Calu3 (cell line): ENCODE measurements around the gene CACNA2D3. TPM values are rescaled to one million over a fixed set of nuclear protein-coding genes. Genes with fewer than 3 reads are reported as not detected.

Experiments used
- BruUV-seq: library from RNA; stranded (reverse); fragments of 400-500 nt; replicated peaks from 2 replicates; lab custom pipeline; 2021; lab: Mats Ljungman, UMichigan
- CTCF ChIA-PET: fragments of 300-600 bp; sonication (Branson Sonifier 250); formaldehyde crosslinking; loops from one replicate; lab custom pipeline; 2022; ENCODE audit warnings: antibody characterized with exemption; lab: Charles Lee
- DNase-seq: peaks from one replicate; pipeline ENCODE4 v3.0.0; 2022
- H3K27ac Mint-ChIP-seq: one replicate; pipeline ENCODE4 v1.8.0; 2022; ENCODE audit warnings: mixed read lengths; ENCODE audit not compliant: unreplicated experiment
- H3K27me3 Mint-ChIP-seq: one replicate; pipeline ENCODE4 v1.8.0; 2022; ENCODE audit warnings: mixed read lengths; ENCODE audit not compliant: unreplicated experiment
- H3K36me3 Mint-ChIP-seq: one replicate; pipeline ENCODE4 v1.8.0; 2022; ENCODE audit warnings: mild to moderate bottlenecking, moderate library complexity, mixed read lengths; ENCODE audit not compliant: insufficient read depth, unreplicated experiment
- H3K4me1 Mint-ChIP-seq: one replicate; pipeline ENCODE4 v1.8.0; 2022; ENCODE audit warnings: mild to moderate bottlenecking, low read depth, mixed read lengths; ENCODE audit not compliant: unreplicated experiment
- H3K4me3 Mint-ChIP-seq: one replicate; pipeline ENCODE4 v1.8.0; 2022; ENCODE audit warnings: mild to moderate bottlenecking, low read depth, moderate library complexity, mixed read lengths; ENCODE audit not compliant: unreplicated experiment
- H3K9me3 Mint-ChIP-seq: one replicate; pipeline ENCODE4 v1.8.0; 2022; ENCODE audit warnings: low read depth, mixed read lengths; ENCODE audit not compliant: unreplicated experiment
- intact Hi-C: fragments of 100-400 bp; cut with micrococcal nuclease; formaldehyde crosslinking; loops from one replicate; pipeline ENCODE4 v1.10.0; 2022; ENCODE audit not compliant: unreplicated experiment
- total RNA-seq: library from RNA; stranded (reverse); gene quantifications from 2 replicates; pipeline ENCODE4 v1.2.3, GENCODE V29; 2022
- TF ChIP-seq, protein P1 (sequence below): fragments of 200-600 bp; IDR thresholded peaks from one replicate; pipeline ENCODE4 v1.8.0; 2022; ENCODE audit warnings: antibody characterized with exemption; ENCODE audit not compliant: unreplicated experiment

CACNA2D3 gene
- total RNA-seq, 1 experiment from 2014 or later, result not detected

- H3K4me1 Mint-ChIP-seq, result no peaks in the 10 kb centered on the region
- DNase-seq, result no peak
- no peak overlapping the region for H3K27ac Mint-ChIP-seq
- TF ChIP-seq, protein P1, sequence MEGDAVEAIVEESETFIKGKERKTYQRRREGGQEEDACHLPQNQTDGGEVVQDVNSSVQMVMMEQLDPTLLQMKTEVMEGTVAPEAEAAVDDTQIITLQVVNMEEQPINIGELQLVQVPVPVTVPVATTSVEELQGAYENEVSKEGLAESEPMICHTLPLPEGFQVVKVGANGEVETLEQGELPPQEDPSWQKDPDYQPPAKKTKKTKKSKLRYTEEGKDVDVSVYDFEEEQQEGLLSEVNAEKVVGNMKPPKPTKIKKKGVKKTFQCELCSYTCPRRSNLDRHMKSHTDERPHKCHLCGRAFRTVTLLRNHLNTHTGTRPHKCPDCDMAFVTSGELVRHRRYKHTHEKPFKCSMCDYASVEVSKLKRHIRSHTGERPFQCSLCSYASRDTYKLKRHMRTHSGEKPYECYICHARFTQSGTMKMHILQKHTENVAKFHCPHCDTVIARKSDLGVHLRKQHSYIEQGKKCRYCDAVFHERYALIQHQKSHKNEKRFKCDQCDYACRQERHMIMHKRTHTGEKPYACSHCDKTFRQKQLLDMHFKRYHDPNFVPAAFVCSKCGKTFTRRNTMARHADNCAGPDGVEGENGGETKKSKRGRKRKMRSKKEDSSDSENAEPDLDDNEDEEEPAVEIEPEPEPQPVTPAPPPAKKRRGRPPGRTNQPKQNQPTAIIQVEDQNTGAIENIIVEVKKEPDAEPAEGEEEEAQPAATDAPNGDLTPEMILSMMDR, result no peak
- H3K27me3 Mint-ChIP-seq, result no peaks in the 10 kb centered on the region
- intact Hi-C loops, result no loop called here
- H3K9me3 Mint-ChIP-seq, result peaks cover 3% of the 10 kb centered on the region
- no peaks in the 10 kb centered on the region for H3K36me3 Mint-ChIP-seq
- CTCF ChIA-PET, result no interaction called here
- no TSS peak for BruUV-seq
- H3K4me3 Mint-ChIP-seq, result no peak overlapping the region
Measured at GRCh38 chr3:54983266-54984099, 861.1 kb downstream of the CACNA2D3 start.

DNA sequence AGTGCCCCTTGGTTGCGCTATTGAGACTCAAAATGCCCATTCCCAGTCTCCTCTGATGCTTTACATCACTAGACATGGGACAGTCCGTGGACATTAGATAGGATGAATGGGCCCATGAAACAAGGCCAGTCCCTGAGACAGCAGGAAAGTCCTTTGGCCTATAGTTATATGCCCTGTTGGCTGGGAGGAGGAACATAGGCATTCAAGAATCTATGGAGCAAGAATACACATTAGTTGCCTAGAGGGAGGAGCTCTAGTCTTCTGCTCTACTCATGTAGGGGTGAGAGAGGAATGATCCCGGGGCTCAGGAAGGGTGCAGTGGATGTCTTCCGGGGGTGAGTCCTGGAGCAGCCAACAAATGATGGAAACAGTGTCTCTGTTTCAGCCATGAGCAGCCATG, 863.5 kb downstream of the CACNA2D3 start:
- Mint-ChIP-seq H3K9me3 (peaks cover 3% of the 10 kb centered on the region), H3K27ac (no peak overlapping the region), H3K4me3 (no peak overlapping the region), H3K27me3 (no peaks in the 10 kb centered on the region), H3K4me1 (no peaks in the 10 kb centered on the region), H3K36me3 (no peaks in the 10 kb centered on the region)
- intact Hi-C loops, result no loop called here
- BruUV-seq, result no TSS peak
- TF ChIP-seq, protein P1, result no peak
- CTCF ChIA-PET, result no interaction called here
- DNase-seq, result no peak

- no TSS peak for BruUV-seq
- intact Hi-C loops, result no loop called here
- Mint-ChIP-seq H3K27ac (no peak overlapping the region), H3K4me1 (no peaks in the 10 kb centered on the region), H3K27me3 (no peaks in the 10 kb centered on the region), H3K9me3 (peaks cover under 1% of the 10 kb centered on the region), H3K4me3 (no peak overlapping the region), H3K36me3 (no peaks in the 10 kb centered on the region)
- CTCF ChIA-PET, result no interaction called here
- no peak for DNase-seq
- TF ChIP-seq, protein P1, result no peak
Measured at GRCh38 chr3:54986294-54986693, 863.9 kb downstream of the CACNA2D3 start.

DNA sequence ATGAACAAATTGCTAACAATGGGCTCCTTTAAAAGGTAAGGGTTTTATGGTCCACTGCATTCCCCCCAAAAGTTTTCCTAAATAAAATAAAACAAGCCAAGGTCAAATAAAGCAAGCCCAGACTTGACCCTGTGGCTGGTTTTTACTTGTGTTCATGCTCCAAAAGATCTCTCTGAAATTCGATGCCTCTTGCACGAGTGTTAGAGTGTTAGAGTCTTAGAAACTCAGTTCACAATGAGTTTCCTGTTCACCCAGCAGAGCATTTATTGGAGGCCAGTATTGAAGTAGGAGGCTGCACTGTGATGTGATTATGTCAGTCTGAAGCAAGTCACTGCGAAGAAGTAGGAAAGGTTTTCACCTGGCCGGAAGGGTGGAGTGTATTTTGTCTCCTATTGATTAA, 865.4 kb downstream of the CACNA2D3 start:
- H3K4me1 Mint-ChIP-seq, result no peaks in the 10 kb centered on the region
- BruUV-seq, result no TSS peak
- intact Hi-C loops, result no loop called here

More for the DNA sequence above, 865.4 kb downstream of the CACNA2D3 start:
- DNase-seq, result no peak
- Mint-ChIP-seq H3K9me3 (no peaks in the 10 kb centered on the region), H3K27me3 (no peaks in the 10 kb centered on the region), H3K27ac (no peak overlapping the region), H3K4me3 (no peak overlapping the region), H3K36me3 (no peaks in the 10 kb centered on the region)
- TF ChIP-seq, protein P1, result no peak
- CTCF ChIA-PET, result no interaction called here
